UCSD-AML1 (cell line): ENCODE measurements around the gene SH3PXD2B.
"Not testable (repeated sequence)": the region's sequence is repeated elsewhere in the genome, so short reads cannot be mapped to it uniquely, and the experiment has no call there.

Source experiments
- DNase-seq: peaks from one replicate; lab custom pipeline; 2025; ENCODE audit not compliant: unreplicated experiment; lab: John Stamatoyannopoulos, UW

The SH3PXD2B gene

DNA sequence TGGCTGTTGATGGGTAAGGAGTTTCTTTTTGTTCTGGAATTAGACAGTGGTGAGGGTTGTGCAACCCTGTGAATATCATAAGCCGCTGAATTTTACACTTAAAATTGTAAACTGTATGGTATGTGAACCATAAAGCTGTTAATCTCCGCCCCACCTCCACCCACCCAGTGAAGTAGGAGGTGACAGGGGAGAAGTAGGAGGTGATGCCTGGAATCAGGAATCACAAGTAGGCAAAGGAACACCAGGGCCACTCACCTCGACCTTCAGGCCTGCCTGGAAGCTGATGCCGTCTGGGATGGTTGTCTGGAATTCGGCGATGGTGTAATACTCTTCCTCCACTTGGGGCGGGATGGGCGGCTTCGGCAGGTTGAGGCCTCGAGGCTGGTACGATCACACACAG lies 108.4 kb downstream of the SH3PXD2B start:
- no peak for DNase-seq

DNA sequence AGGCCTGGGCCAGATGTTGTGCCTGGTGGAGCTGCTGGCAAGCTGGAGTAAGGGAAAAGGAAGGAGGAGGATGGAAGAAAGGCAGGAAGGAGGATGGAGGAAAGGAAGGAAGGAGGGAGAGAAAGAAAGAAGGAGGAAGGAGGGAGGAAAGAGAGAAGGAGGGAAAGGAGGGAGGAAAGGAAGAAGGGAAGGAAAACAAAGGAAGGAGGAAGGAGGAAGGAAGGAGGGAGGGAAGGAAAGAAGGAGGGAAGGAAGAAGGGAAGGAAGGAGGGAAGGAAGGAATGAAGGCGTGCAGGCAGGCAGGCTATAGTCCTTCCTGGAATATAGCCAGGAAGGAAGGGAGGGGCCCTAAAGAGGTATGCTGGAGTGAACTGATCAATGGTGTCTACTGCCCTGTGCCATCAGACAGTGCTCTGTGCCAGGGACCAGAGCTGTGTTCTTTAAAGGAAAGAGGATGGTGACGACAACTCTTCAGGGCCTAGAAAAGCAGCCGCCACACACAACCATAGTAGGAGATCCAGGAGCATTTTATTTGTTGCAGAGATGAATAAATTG lies 109.4 kb downstream of the SH3PXD2B start:
- no peak for DNase-seq

- DNase-seq, result no peak
These were observed 110.6 kb downstream of the SH3PXD2B start for GRCh38 chr5:172343741-172344140.

- no peak for DNase-seq
These were observed 111.4 kb downstream of the SH3PXD2B start for GRCh38 chr5:172342918-172343317.

- no peak for DNase-seq
These were observed 114.8 kb downstream of the SH3PXD2B start for GRCh38 chr5:172339264-172340180.

- no peak for DNase-seq
These were observed 117.5 kb downstream of the SH3PXD2B start for GRCh38 chr5:172336676-172337285.

GRCh38 chr5:172336264-172336663 lies 118.1 kb downstream of the SH3PXD2B start:
- DNase-seq, result no peak

- DNase-seq, result no peak
These were observed 118.6 kb downstream of the SH3PXD2B start for GRCh38 chr5:172335721-172336120.

DNA sequence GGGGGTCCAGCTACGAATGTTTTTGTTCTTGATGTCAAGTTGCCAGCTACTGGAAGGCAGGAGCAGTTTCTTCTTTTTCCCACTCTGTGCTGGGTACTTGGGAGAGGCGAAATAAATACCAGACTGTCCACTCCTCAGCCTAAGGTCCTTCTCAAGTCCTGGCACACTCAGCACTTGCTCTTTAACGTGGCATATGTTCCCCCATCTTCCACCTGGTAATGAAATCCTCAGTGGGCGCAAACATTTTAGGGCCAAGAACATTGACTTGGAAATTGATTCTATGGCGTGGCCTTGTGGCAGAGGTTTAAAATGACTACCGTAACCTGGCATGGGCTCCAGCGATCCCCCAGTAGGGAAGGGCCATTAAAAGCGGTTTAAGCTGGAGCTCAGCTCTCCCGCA lies 119.7 kb downstream of the SH3PXD2B start:
- no peak for DNase-seq

GRCh38 chr5:172334196-172334595 lies 120.1 kb downstream of the SH3PXD2B start:
- no peak for DNase-seq

DNA sequence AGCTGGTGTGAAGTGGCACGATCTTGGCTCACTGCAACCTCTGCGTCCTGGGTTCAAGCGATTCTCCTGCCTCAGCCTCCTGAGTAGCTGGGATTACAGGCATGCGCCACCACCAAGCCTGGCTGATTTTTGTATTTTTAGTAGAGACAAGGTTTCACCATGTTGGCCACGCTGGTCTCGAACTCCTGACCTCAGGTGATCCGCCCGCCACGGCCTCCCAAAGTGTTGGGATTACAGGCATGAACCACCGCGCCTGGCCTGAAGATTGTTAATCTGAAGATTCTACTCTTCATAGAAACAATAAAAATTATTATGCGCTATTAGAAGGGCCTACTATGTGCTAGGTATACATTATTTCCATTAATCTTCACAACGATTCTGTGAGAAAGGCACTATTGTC lies 127.4 kb downstream of the SH3PXD2B start:
- DNase-seq, result not testable (repeated sequence)

DNA sequence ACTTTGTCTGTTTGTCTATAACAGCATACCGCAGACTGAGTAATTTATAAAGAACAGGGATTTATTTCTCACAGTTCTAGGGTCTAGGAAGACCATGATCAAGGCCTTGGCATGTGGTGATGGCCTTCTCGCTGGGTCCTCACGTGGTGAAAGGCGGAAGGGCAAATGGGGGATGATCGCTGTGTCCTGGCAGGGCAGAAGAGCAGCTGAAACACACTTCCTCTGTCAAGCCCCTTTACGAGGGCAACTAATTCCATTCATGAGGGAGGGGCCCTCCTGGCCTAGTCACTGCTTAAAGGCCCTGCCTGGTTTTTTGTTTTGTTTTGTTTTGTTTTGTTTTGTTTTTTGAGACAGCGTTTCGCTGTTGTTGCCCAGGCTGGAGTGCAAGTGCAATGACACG lies 128.9 kb downstream of the SH3PXD2B start:
- no peak for DNase-seq

DNA sequence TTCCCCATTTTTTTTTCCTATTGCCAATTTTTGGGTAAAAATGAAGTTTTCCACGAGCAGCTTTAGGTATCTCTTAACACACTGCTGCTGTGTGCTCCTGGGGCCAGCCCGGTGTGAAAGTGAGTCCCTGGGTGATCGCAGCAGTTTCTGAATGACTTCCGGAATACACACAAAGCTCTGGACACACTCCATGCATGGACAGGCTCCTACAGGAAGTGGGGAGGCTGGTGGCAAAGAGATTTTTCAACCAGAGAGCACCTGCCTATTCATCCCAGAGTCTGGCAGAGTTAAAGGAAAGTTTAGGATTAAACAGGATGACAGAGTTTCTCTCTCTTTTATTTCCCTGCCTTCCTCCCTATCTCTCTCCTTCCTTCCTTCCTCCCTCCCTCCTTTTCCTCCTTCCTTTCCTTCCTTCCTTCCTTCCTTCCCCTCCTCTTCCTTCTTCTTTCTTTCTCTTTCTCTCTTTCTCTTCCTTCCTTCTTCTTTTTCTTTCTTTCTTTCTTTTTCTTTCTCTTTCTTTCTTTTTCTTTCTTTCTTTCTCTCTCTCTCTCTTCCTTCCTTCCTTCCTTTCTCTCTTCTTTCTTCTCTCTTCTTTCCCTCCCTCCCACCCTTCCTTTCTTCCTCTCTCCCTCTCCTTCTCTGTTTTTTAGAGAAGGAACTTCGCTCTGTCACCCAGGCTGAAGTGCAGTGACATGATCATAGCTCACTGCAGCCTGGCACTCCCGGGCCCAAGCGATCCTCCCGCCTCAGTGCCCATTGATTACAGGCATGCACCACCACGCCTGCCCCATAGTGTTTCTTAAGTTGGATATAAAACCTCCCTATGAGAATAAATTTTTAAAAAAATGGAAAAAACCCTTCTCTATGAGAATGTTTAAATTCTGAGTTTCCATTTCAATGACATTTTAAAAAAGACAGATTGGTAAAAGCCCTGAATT lies 132.0 kb downstream of the SH3PXD2B start:
- DNase-seq, result no peak

GRCh38 chr5:172321593-172321992 lies 132.7 kb downstream of the SH3PXD2B start:
- no peak for DNase-seq

DNA sequence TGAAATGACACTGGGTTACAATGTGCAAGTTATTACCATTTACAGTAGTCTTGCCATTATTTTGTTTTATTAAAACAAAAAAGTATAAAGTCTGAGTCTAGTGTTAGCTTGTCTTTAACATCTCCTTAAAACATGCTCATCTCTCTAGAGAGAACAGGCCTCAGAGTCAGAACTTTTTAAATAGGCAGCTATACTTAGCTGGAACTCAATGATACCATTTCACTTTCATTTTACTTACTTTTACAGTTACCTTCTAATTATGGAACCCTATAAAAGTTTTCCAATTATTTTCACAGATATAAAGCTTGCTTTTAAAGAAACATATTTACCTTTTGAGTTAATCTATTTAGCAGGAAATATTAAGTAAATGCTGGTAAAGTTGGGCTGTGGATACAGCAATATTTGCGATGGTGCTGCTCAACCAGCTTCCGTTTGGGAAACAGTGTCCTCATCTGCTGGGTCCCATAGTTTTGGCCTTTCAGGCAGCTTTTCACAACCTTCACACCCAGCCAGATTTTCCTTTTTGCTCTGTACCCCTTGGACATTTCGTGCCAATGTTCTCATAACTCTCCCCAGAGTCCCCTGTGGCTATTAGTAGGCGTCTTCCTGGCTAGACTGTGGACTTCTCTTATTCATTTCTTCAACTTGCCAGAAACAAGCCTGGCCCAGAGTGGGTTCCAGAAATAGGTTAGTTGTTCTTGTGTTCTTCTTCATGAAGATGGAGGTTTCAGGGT lies 134.4 kb downstream of the SH3PXD2B start:
- no peak for DNase-seq

- no peak for DNase-seq
These were observed 138.5 kb downstream of the SH3PXD2B start for GRCh38 chr5:172315587-172316493.

GRCh38 chr5:172313915-172314314 lies 140.4 kb downstream of the SH3PXD2B start:
- DNase-seq, result no peak

DNA sequence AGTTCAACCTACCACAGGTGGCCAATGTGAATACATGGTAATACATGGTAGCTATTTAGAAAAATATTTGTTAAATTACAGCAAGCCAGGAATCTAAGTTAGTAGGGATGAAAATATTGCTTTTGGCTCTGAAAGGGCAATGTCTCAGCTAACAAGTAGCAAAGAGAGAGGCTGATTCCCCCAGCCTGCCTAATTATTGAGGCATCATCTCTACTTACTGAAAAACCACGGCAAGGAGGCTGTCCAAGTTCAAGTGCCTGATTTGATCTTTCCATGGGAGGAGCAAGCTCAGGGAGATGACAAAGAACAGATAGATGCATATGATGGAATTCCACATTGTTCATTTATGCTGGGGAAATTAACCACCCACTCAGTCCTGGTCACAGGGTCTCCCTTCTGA lies 142.0 kb downstream of the SH3PXD2B start:
- no peak for DNase-seq

DNA sequence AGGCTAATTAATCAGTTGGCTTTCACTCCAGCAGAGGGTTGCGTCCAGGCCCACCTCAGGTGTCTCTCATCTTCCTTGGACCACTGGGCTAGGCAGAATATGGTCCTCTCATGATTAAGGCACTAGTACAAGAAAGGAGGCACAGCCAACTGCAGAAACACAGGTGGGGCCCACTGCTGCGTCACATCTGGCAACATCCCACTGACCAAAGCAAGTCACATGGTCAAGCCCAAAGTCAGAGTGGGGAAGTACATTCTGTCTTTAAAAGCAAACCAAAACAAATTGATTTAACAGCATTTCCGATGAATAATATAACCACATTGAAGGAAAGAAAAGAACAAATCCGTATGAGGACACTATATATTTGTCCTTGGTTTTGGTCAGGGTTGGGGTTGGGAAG lies 142.7 kb downstream of the SH3PXD2B start:
- no peak for DNase-seq
